SK-N-SH (cell line): ENCODE measurements around the gene MYH15. TPM values are rescaled to one million over a fixed set of nuclear protein-coding genes. Genes with fewer than 3 reads are reported as not detected.

Experiments used
- CTCF ChIA-PET: fragments of 300-600, 350-600 bp; formaldehyde crosslinking; extraction: SDS; loops from one replicate; lab custom pipeline; 2021; lab: Yijun Ruan, JAX
- POLR2A ChIA-PET: fragments of 350-600 bp; sonication (Branson Sonifier 250); formaldehyde crosslinking; extraction: SDS; loops from one replicate; lab custom pipeline; 2020; ENCODE audit warnings: antibody characterized with exemption, inconsistent platforms; lab: Yijun Ruan, JAX
- DNase-seq: peaks from one replicate; pipeline ENCODE4 v3.0.0; 2012
- H2AFZ ChIP-seq: fragments of 200-600 bp; sonication (generic); 2 replicates; pipeline ENCODE4 v1.8.1; 2016; ENCODE audit warnings: antibody characterized with exemption, mild to moderate bottlenecking, low read depth
- H3F3A ChIP-seq: fragments of 200-600 bp; sonication (generic); replicated peaks from 2 replicates; pipeline ENCODE3; 2016; ENCODE audit warnings: antibody characterized with exemption, mild to moderate bottlenecking; ENCODE audit not compliant: insufficient read depth
- H3K27ac ChIP-seq, 2 experiments: fragments of 200-500 bp in 1 of 2; fragments of 200-600 bp in 1 of 2; sonication (Bioruptor generic) in 1 of 2; sonication (generic), shearing (Covaris generic) in 1 of 2; 2 replicates each; pipeline versions ENCODE4 v1.5.1 to v1.6.1; 2014 to 2016; ENCODE audit warnings: low read depth in 2 of 2, inconsistent platforms in 1 of 2, low read length in 1 of 2, mild to moderate bottlenecking in 1 of 2, mixed read lengths in 1 of 2
- H3K27me3 ChIP-seq: fragments of 200-600 bp; sonication (generic), shearing (Covaris generic); 2 replicates; pipeline ENCODE4 v1.6.1; 2016; ENCODE audit warnings: mixed run types; ENCODE audit not compliant: insufficient read depth
- H3K36me3 ChIP-seq, 2 experiments: fragments of 200-500 bp in 1 of 2; fragments of 200-600 bp in 1 of 2; sonication (Bioruptor generic) in 1 of 2; sonication (generic) in 1 of 2; replicated peaks in 1 of 2; 2 replicates each; pipeline versions ENCODE3 to v1.5.1; 2014 to 2016; ENCODE audit warnings: low read length in 1 of 2, mild to moderate bottlenecking in 1 of 2; ENCODE audit not compliant: insufficient read depth in 2 of 2, control insufficient read depth in 1 of 2
- H3K4me1 ChIP-seq, 2 experiments: fragments of 200-500 bp in 1 of 2; fragments of 200-600 bp in 1 of 2; sonication (Bioruptor generic) in 1 of 2; sonication (generic), shearing (Covaris generic) in 1 of 2; 2 replicates each; pipeline versions ENCODE4 v1.5.1 to v1.6.1; 2014 to 2016; ENCODE audit warnings: low read depth in 1 of 2, low read length in 1 of 2, mixed run types in 1 of 2; ENCODE audit not compliant: insufficient read depth in 2 of 2, control insufficient read depth in 1 of 2
- H3K4me2 ChIP-seq: fragments of 200-600 bp; sonication (generic), shearing (Covaris generic); 2 replicates; pipeline ENCODE4 v1.6.1; 2017; ENCODE audit warnings: mixed run types
- H3K4me3 ChIP-seq, 2 experiments: fragments of 200-500 bp in 1 of 2; fragments of 200-600 bp in 1 of 2; sonication (Bioruptor generic) in 1 of 2; sonication (generic), shearing (Covaris generic) in 1 of 2; 2 replicates each; pipeline versions ENCODE4 v1.5.1 to v1.8.1; 2014 to 2016; ENCODE audit warnings: low read depth in 2 of 2, inconsistent platforms in 1 of 2, low read length in 1 of 2, mild to moderate bottlenecking in 1 of 2, mixed read lengths in 1 of 2, moderate library complexity in 1 of 2
- H3K79me2 ChIP-seq: fragments of 200-600 bp; sonication (generic); 2 replicates; pipeline ENCODE4 v1.8.1; 2017; ENCODE audit warnings: mild to moderate bottlenecking; ENCODE audit not compliant: insufficient read depth
- H3K9ac ChIP-seq: fragments of 200-600 bp; sonication (generic); 2 replicates; pipeline ENCODE4 v1.6.1; 2017; ENCODE audit warnings: mixed run types
- H3K9me2 ChIP-seq: fragments of 200-600 bp; sonication (generic); 2 replicates; pipeline ENCODE4 v1.6.1; 2017; ENCODE audit warnings: mixed run types
- H3K9me3 ChIP-seq: fragments of 200-600 bp; sonication (generic); 2 replicates; pipeline ENCODE4 v1.6.1; 2017; ENCODE audit warnings: mixed run types, mild to moderate bottlenecking, moderate library complexity
- H4K20me1 ChIP-seq: fragments of 200-600 bp; sonication (generic); 2 replicates; pipeline ENCODE4 v1.6.1; 2017; ENCODE audit warnings: mild to moderate bottlenecking, mixed run types; ENCODE audit not compliant: insufficient read depth
- CHD2 ChIP-seq: fragments of 150-350 bp; IDR thresholded peaks from 2 replicates; pipeline ENCODE4 v1.6.1; 2018; ENCODE audit warnings: low read length; ENCODE audit not compliant: partially characterized antibody
- ELF1 ChIP-seq: IDR thresholded peaks from 2 replicates; pipeline ENCODE4 v1.4.0; 2012
- EZH2phosphoT487 ChIP-seq: fragments of 200-600 bp; sonication (generic); IDR thresholded peaks from 2 replicates; pipeline ENCODE4 v1.6.1; 2017; ENCODE audit warnings: low read depth, mixed run types, mild to moderate bottlenecking, antibody characterized with exemption, moderate library complexity, borderline replicate concordance
- FOXJ3 ChIP-seq: sonication (generic); formaldehyde crosslinking; IDR thresholded peaks from 2 replicates; pipeline ENCODE4 v1.5.1; 2020; ENCODE audit warnings: mild to moderate bottlenecking, missing genetic modification reagents
- FOXM1 ChIP-seq: IDR thresholded peaks from 2 replicates; pipeline ENCODE4 v1.4.0; 2012; ENCODE audit warnings: low read depth, mild to moderate bottlenecking
- GATA2 ChIP-seq: sonication (generic); formaldehyde crosslinking; IDR thresholded peaks from 2 replicates; pipeline ENCODE4 v1.5.0; 2020; ENCODE audit warnings: mild to moderate bottlenecking, missing genetic modification reagents
- JUND ChIP-seq: IDR thresholded peaks from 2 replicates; pipeline ENCODE4 v1.4.0; 2012
- MEF2A ChIP-seq: IDR thresholded peaks from 2 replicates; pipeline ENCODE4 v1.4.0; 2012; ENCODE audit warnings: low read depth, borderline replicate concordance
- NFIC ChIP-seq: IDR thresholded peaks from 2 replicates; pipeline ENCODE4 v1.4.0; 2012; ENCODE audit warnings: borderline replicate concordance
- NRF1 ChIP-seq: IDR thresholded peaks from 2 replicates; pipeline ENCODE4 v1.6.1; 2012; ENCODE audit warnings: low read depth, mild to moderate bottlenecking, low read length
- RAD21 ChIP-seq: IDR thresholded peaks from 2 replicates; pipeline ENCODE4 v1.6.1; 2012; ENCODE audit warnings: mild to moderate bottlenecking, low read length
- RFX5 ChIP-seq: IDR thresholded peaks from 2 replicates; pipeline ENCODE4 v1.6.1; 2012; ENCODE audit warnings: mild to moderate bottlenecking, improper control_type of control experiment, low read length
- SIN3A ChIP-seq: IDR thresholded peaks from 2 replicates; pipeline ENCODE4 v1.6.1; 2012; ENCODE audit warnings: low read depth, mild to moderate bottlenecking, low read length, moderate library complexity, borderline replicate concordance
- SMC3 ChIP-seq: IDR thresholded peaks from 2 replicates; pipeline ENCODE4 v1.6.1; 2012; ENCODE audit warnings: low read depth, low read length, improper control_type of control experiment
- TAF1 ChIP-seq: IDR thresholded peaks from 2 replicates; pipeline ENCODE4 v1.6.1; 2012; ENCODE audit warnings: low read depth, mild to moderate bottlenecking, low read length, moderate library complexity, borderline replicate concordance
- WGBS: methylation state at CpG from one replicate; pipeline ENCODE4 v1.1.6; 2017; ENCODE audit warnings: low lambda C conversion rate; 5-methylcytosine and 5-hydroxymethylcytosine counted together
- polyA plus RNA-seq, 3 experiments: library from polyadenylated mRNA; depleted of rRNA; stranded (reverse); fragments of >200 nt; gene quantifications; 2 replicates each; pipeline ENCODE4 v1.2.3, GENCODE V29; 2012
- TF ChIP-seq, protein P1 (sequence below): fragments of 200-600 bp; sonication (generic); IDR thresholded peaks from 2 replicates; pipeline ENCODE4 v1.6.1; 2017; ENCODE audit warnings: antibody characterized with exemption, mild to moderate bottlenecking, moderate library complexity
- TF ChIP-seq, protein P2 (sequence below): IDR thresholded peaks from 2 replicates; pipeline ENCODE4; 2012
- TF ChIP-seq, protein P3 (sequence below): IDR thresholded peaks from 2 replicates; pipeline ENCODE4 v1.4.0; 2012; ENCODE audit warnings: low read depth, borderline replicate concordance
- TF ChIP-seq, protein P4 (sequence below): fragments of 150-350 bp; IDR thresholded peaks from 2 replicates; pipeline ENCODE4 v1.6.1; 2016; ENCODE audit warnings: mild to moderate bottlenecking, low read depth, low read length

Gene MYH15
- polyA plus RNA-seq, 1 of the 3 experiments (the other 2 are of a cell fraction), result 2.1 TPM

DNA sequence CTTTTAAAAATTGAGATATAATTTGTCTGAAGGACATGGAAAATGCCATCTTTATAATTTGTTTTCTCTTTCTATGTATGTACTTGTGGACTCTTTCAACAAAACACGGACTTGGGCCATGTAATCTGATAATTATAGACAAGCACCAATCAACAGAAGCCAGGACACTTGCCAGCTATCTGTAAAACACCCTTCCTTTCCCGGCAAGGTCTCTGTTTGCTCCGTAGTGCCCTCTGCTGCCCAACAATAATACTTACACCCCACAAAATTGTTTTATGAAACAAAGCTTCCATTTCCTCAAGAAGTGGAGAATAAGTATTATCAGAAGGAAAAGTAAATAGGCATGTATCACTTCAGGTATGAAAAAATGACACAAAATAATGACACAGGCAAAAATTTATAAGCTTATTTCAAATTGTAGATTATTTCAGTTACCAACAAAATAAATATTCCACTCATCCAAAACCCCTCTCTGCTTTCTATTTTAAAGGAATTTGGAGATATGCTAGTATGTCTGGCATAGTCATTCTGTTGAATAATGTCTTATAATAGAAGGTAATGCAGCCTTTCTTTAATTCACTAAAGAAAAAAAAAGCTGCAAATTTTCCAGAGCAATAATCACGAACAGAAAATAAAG, 32.8 kb downstream of the MYH15 start:
- Histone ChIP-seq H3K9me3 (no peaks in the 10 kb centered on the region), H3K4me3 (no peak overlapping the region), H3K9ac (no peak overlapping the region), H2AFZ (peak overlapping the region; percentile 68; the same call in 1 of the 2 replicates), H3K27ac (no peak overlapping the region), H4K20me1 (no peaks in the 10 kb centered on the region), H3F3A (peaks cover 8% of the 10 kb centered on the region)
- peak; percentile 38 for DNase-seq
- TF ChIP-seq RFX5 (no peak), RAD21 (peak; percentile 84), SMC3 (peak; percentile 77), FOXM1 (no peak), ELF1 (no peak)
- TF ChIP-seq, protein P1, sequence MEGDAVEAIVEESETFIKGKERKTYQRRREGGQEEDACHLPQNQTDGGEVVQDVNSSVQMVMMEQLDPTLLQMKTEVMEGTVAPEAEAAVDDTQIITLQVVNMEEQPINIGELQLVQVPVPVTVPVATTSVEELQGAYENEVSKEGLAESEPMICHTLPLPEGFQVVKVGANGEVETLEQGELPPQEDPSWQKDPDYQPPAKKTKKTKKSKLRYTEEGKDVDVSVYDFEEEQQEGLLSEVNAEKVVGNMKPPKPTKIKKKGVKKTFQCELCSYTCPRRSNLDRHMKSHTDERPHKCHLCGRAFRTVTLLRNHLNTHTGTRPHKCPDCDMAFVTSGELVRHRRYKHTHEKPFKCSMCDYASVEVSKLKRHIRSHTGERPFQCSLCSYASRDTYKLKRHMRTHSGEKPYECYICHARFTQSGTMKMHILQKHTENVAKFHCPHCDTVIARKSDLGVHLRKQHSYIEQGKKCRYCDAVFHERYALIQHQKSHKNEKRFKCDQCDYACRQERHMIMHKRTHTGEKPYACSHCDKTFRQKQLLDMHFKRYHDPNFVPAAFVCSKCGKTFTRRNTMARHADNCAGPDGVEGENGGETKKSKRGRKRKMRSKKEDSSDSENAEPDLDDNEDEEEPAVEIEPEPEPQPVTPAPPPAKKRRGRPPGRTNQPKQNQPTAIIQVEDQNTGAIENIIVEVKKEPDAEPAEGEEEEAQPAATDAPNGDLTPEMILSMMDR, result peak; percentile 85
- TF ChIP-seq, protein P2, sequence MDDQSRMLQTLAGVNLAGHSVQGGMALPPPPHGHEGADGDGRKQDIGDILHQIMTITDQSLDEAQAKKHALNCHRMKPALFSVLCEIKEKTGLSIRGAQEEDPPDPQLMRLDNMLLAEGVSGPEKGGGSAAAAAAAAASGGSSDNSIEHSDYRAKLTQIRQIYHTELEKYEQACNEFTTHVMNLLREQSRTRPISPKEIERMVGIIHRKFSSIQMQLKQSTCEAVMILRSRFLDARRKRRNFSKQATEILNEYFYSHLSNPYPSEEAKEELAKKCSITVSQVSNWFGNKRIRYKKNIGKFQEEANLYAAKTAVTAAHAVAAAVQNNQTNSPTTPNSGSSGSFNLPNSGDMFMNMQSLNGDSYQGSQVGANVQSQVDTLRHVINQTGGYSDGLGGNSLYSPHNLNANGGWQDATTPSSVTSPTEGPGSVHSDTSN, result no peak
- TF ChIP-seq, all 33 proteins: peak for 3
- H3K4me1 ChIP-seq, result peaks cover 0 to 3% of the 10 kb centered on the region in 2 experiments; a peak in 2 of 4 replicates
- H3K36me3 ChIP-seq, result no peaks in the 10 kb centered on the region
- no peak overlapping the region for H3K4me2 ChIP-seq
- no peaks in the 10 kb centered on the region for H3K79me2 ChIP-seq
- no peaks in the 10 kb centered on the region for H3K27me3 ChIP-seq
- ChIA-PET POLR2A (no interaction called here), CTCF (interaction anchor here (0.6 to 2.6 kb wide), 79 partner anchors 8 to 1248 kb away, joined by 3 to 42 read pairs (median 4); no protein-coding TSS in a partner anchor)
- H3K9me2 ChIP-seq, result no peaks in the 10 kb centered on the region
- 24% methylated on average over 4 of the region's 4 CpGs for WGBS

DNA sequence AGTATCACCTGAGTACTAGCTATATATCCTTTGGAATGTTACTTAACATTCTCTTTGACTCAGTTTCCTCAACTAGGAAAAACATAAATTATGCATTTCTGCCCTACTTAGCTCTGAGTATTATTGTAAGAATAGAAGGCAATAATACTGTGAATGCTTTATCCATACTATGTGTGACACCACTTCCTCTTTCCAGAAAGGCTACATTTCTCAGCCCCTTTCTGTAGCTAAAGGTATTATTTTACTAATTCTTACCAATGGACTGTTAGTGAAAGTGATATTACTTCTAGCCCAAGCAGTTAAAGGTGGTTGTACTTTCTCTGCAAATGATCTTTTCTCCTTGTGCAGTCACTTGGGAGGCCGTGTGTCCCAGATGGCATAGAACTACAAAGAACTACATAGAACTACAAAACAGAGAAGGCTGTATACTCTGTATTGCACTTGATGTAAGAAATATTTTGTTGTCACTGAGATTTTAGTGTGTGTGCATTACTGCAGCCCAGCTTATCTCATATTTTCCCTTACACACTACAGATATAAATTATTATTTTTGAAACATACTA, 35.1 kb downstream of the MYH15 start:
- no peak overlapping the region for H3K9ac ChIP-seq
- POLR2A ChIA-PET, result no interaction called here
- H3K9me2 ChIP-seq, result no peaks in the 10 kb centered on the region
- H3K4me3 ChIP-seq, result no peak overlapping the region
- H3K4me1 ChIP-seq, result peaks cover 11% of the 10 kb centered on the region in 2 experiments; a peak in 3 of 4 replicates
- H3K27ac ChIP-seq, result no peak overlapping the region
- TF ChIP-seq EZH2phosphoT487, result no peak
- TF ChIP-seq ELF1, result no peak
- no peak for TF ChIP-seq SIN3A
- TF ChIP-seq RFX5, result no peak
- no peak for TF ChIP-seq SMC3
- TF ChIP-seq, protein P3, sequence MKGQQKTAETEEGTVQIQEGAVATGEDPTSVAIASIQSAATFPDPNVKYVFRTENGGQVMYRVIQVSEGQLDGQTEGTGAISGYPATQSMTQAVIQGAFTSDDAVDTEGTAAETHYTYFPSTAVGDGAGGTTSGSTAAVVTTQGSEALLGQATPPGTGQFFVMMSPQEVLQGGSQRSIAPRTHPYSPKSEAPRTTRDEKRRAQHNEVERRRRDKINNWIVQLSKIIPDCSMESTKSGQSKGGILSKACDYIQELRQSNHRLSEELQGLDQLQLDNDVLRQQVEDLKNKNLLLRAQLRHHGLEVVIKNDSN, result no peak
- TF ChIP-seq, protein P4, sequence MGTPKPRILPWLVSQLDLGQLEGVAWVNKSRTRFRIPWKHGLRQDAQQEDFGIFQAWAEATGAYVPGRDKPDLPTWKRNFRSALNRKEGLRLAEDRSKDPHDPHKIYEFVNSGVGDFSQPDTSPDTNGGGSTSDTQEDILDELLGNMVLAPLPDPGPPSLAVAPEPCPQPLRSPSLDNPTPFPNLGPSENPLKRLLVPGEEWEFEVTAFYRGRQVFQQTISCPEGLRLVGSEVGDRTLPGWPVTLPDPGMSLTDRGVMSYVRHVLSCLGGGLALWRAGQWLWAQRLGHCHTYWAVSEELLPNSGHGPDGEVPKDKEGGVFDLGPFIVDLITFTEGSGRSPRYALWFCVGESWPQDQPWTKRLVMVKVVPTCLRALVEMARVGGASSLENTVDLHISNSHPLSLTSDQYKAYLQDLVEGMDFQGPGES, result no peak
- TF ChIP-seq CHD2, result no peak
- TF ChIP-seq FOXJ3 (CRISPR knock-in tag), result no peak
- TF ChIP-seq NFIC, result no peak
- no peak for TF ChIP-seq GATA2 (CRISPR knock-in tag)
- no peak for TF ChIP-seq NRF1
- TF ChIP-seq TAF1, result no peak
- TF ChIP-seq MEF2A, result no peak
- TF ChIP-seq FOXM1, result no peak
- no peak for TF ChIP-seq JUND
- TF ChIP-seq, protein P1, result no peak
- TF ChIP-seq, all 33 proteins: peak for 0
- no peaks in the 10 kb centered on the region for H3K36me3 ChIP-seq
- H2AFZ ChIP-seq, result no peak overlapping the region
- no peaks in the 10 kb centered on the region for H3K79me2 ChIP-seq
- DNase-seq, result no peak
- no peaks in the 10 kb centered on the region for H4K20me1 ChIP-seq
- 81% methylated on average over 1 of the region's 1 CpG for WGBS
- no peaks in the 10 kb centered on the region for H3K27me3 ChIP-seq
- H3K9me3 ChIP-seq, result no peaks in the 10 kb centered on the region
- CTCF ChIA-PET, result interaction anchor here (0.6 to 1.7 kb wide), 8 partner anchors 11 to 548 kb away, joined by 3 to 6 read pairs (median 4); no protein-coding TSS in a partner anchor
- H3F3A ChIP-seq, result peaks cover 26% of the 10 kb centered on the region
- no peak overlapping the region for H3K4me2 ChIP-seq
